Measurements from ENCODE around the gene MAP1A.

DNA sequence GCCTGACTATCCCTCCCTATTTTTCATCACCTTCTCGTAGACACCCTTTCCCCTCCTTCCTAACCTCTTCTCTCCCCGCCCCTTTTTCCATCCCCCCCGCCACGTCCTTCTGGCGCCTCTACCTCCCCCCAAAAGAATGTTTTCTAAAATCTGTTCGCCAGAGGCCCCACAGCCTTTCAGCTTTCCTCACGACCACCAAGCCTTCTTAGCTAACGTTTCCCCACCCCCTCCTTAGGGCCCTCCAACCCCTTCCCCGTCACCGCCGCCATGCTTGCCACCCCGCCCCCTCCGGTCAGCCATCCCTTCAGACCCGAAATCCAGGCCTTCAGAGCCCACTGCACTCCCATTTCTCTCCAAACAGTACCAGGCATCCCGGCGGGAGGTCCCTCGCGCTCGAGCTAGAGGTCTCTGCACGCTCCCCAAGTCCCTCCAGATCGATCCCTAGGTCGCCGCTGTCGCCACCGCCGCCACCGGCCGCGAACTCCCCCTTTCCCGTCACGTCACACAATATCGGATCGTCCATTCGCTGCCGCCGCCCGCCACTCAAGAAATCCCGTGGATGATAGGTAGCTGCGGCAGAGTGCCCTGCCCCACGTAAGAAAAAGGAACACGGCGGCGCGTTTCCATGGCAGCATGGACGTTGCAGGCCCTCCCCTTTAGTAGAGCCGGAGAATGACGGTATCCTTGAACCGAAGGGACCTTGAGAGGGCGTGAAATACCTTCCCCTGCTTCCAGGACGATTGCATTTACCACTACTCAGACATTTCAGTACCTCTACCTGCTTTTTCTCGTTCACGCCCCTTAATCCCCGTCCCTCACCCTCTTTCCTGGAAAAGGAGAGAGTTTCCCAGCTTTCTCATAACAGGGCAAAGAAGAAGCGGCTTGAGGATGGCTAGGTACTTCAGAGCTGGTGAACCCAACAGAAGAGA is 24.5 kb upstream of the MAP1A start, which contains the start of gene TP53BP1:
- TF ChIP-seq, protein P1, sequence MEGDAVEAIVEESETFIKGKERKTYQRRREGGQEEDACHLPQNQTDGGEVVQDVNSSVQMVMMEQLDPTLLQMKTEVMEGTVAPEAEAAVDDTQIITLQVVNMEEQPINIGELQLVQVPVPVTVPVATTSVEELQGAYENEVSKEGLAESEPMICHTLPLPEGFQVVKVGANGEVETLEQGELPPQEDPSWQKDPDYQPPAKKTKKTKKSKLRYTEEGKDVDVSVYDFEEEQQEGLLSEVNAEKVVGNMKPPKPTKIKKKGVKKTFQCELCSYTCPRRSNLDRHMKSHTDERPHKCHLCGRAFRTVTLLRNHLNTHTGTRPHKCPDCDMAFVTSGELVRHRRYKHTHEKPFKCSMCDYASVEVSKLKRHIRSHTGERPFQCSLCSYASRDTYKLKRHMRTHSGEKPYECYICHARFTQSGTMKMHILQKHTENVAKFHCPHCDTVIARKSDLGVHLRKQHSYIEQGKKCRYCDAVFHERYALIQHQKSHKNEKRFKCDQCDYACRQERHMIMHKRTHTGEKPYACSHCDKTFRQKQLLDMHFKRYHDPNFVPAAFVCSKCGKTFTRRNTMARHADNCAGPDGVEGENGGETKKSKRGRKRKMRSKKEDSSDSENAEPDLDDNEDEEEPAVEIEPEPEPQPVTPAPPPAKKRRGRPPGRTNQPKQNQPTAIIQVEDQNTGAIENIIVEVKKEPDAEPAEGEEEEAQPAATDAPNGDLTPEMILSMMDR (conservative IDR thresholded peaks at IDR 0.05; ENCODE audit: low read depth, low read length), result no peak
- TF ChIP-seq EZH2phosphoT487 (IDR thresholded peaks at IDR 0.05; ENCODE audit: borderline replicate concordance, low read length) (no peak), EZH2 (IDR thresholded peaks at IDR 0.05; ENCODE audit: low read length, unreplicated experiment) (no peak)

All from PC-3 (cell line).